Skeletal muscle satellite cell (primary cell): Measurements from ENCODE around the gene HTR4.

Experiments
- H3K27me3 ChIP-seq: 2 replicates; pipeline ENCODE4 v1.7.0; 2013; ENCODE audit warnings: low read length; ENCODE audit not compliant: control insufficient read depth, insufficient read depth
- H3K36me3 ChIP-seq: 2 replicates; pipeline ENCODE4 v1.7.0; 2013; ENCODE audit warnings: mild to moderate bottlenecking, control low read depth, low read length; ENCODE audit not compliant: insufficient read depth
- H3K4me1 ChIP-seq: 2 replicates; pipeline ENCODE4 v1.7.0; 2013; ENCODE audit warnings: low read length; ENCODE audit not compliant: control insufficient read depth, insufficient read depth
- H3K4me2 ChIP-seq: 2 replicates; pipeline ENCODE4 v1.7.0; 2013; ENCODE audit warnings: mild to moderate bottlenecking, low read length
- H3K4me3 ChIP-seq: 2 replicates; pipeline ENCODE4 v1.7.0; 2013; ENCODE audit warnings: low read length
- H3K9ac ChIP-seq: 2 replicates; pipeline ENCODE4 v1.7.0; 2013; ENCODE audit warnings: mild to moderate bottlenecking, low read depth, low read length, moderate library complexity
- H3K9me3 ChIP-seq: replicated peaks from 2 replicates; pipeline ENCODE4 v1.7.0; 2013; ENCODE audit warnings: mild to moderate bottlenecking, control low read depth, low read length

HTR4 gene

GRCh38 chr5:148659641-148660345, 5.5 kb upstream of the HTR4 start:
- no peak overlapping the region for H3K4me3 ChIP-seq
- H3K9me3 ChIP-seq: no peaks in the 10 kb centered on the region
- no peaks in the 10 kb centered on the region for H3K36me3 ChIP-seq
- H3K4me2 ChIP-seq: no peak overlapping the region
- H3K4me1 ChIP-seq: no peaks in the 10 kb centered on the region
- H3K9ac ChIP-seq: no peak overlapping the region
- H3K27me3 ChIP-seq: peaks cover 71% of the 10 kb centered on the region

- no peaks in the 10 kb centered on the region for H3K9me3 ChIP-seq
- no peaks in the 10 kb centered on the region for H3K4me1 ChIP-seq
- H3K4me2 ChIP-seq: no peak overlapping the region
- no peak overlapping the region for H3K9ac ChIP-seq
- no peaks in the 10 kb centered on the region for H3K36me3 ChIP-seq
- peaks cover 55% of the 10 kb centered on the region for H3K27me3 ChIP-seq
- H3K4me3 ChIP-seq: no peak overlapping the region
Observed at GRCh38 chr5:148653291-148653835, 964 bp downstream of the HTR4 start.

GRCh38 chr5:148651528-148651927, 2.8 kb downstream of the HTR4 start:
- no peak overlapping the region for H3K4me2 ChIP-seq
- H3K4me3 ChIP-seq: no peak overlapping the region
- no peaks in the 10 kb centered on the region for H3K36me3 ChIP-seq
- H3K27me3 ChIP-seq: peaks cover 41% of the 10 kb centered on the region
- H3K9me3 ChIP-seq: no peaks in the 10 kb centered on the region
- H3K4me1 ChIP-seq: no peaks in the 10 kb centered on the region
- no peak overlapping the region for H3K9ac ChIP-seq

- Histone ChIP-seq H3K36me3 (no peaks in the 10 kb centered on the region), H3K27me3 (peaks cover 22% of the 10 kb centered on the region), H3K4me1 (no peaks in the 10 kb centered on the region), H3K9ac (no peak overlapping the region), H3K9me3 (no peaks in the 10 kb centered on the region), H3K4me3 (no peak overlapping the region), H3K4me2 (no peak overlapping the region)
Observed at GRCh38 chr5:148645527-148645926, 8.8 kb downstream of the HTR4 start.

GRCh38 chr5:148641735-148642134, 12.6 kb downstream of the HTR4 start:
- no peak overlapping the region for H3K4me2 ChIP-seq
- H3K4me3 ChIP-seq: no peak overlapping the region
- H3K4me1 ChIP-seq: no peaks in the 10 kb centered on the region
- no peak overlapping the region for H3K9ac ChIP-seq
- H3K9me3 ChIP-seq: no peaks in the 10 kb centered on the region
- peaks cover 22% of the 10 kb centered on the region for H3K27me3 ChIP-seq
- no peaks in the 10 kb centered on the region for H3K36me3 ChIP-seq

- H3K4me3 ChIP-seq: no peak overlapping the region
- no peaks in the 10 kb centered on the region for H3K36me3 ChIP-seq
- H3K4me2 ChIP-seq: no peak overlapping the region
- peaks cover 15% of the 10 kb centered on the region for H3K27me3 ChIP-seq
- no peaks in the 10 kb centered on the region for H3K9me3 ChIP-seq
- no peaks in the 10 kb centered on the region for H3K4me1 ChIP-seq
- H3K9ac ChIP-seq: no peak overlapping the region
Observed at GRCh38 chr5:148640471-148640870, 13.9 kb downstream of the HTR4 start.

GRCh38 chr5:148639081-148639480, 15.2 kb downstream of the HTR4 start:
- no peaks in the 10 kb centered on the region for H3K4me1 ChIP-seq
- H3K36me3 ChIP-seq: no peaks in the 10 kb centered on the region
- H3K4me2 ChIP-seq: no peak overlapping the region
- no peak overlapping the region for H3K9ac ChIP-seq
- peaks cover 9% of the 10 kb centered on the region for H3K27me3 ChIP-seq
- no peaks in the 10 kb centered on the region for H3K9me3 ChIP-seq
- H3K4me3 ChIP-seq: no peak overlapping the region

GRCh38 chr5:148636353-148636752, 18.0 kb downstream of the HTR4 start:
- Histone ChIP-seq H3K9ac (no peak overlapping the region), H3K9me3 (no peaks in the 10 kb centered on the region), H3K4me2 (no peak overlapping the region), H3K4me1 (no peaks in the 10 kb centered on the region), H3K4me3 (no peak overlapping the region), H3K36me3 (no peaks in the 10 kb centered on the region), H3K27me3 (peaks cover 6% of the 10 kb centered on the region)

- H3K4me3 ChIP-seq: no peak overlapping the region
- no peak overlapping the region for H3K4me2 ChIP-seq
- H3K9me3 ChIP-seq: no peaks in the 10 kb centered on the region
- H3K27me3 ChIP-seq: peaks cover 10% of the 10 kb centered on the region
- no peaks in the 10 kb centered on the region for H3K4me1 ChIP-seq
- H3K9ac ChIP-seq: no peak overlapping the region
- no peaks in the 10 kb centered on the region for H3K36me3 ChIP-seq
Observed at GRCh38 chr5:148635321-148636083, 18.8 kb downstream of the HTR4 start.

GRCh38 chr5:148633067-148633377, 21.3 kb downstream of the HTR4 start:
- no peak overlapping the region for H3K9ac ChIP-seq
- no peaks in the 10 kb centered on the region for H3K4me1 ChIP-seq
- H3K4me2 ChIP-seq: no peak overlapping the region
- no peak overlapping the region for H3K4me3 ChIP-seq
- H3K36me3 ChIP-seq: no peaks in the 10 kb centered on the region
- peaks cover 10% of the 10 kb centered on the region for H3K27me3 ChIP-seq
- H3K9me3 ChIP-seq: no peaks in the 10 kb centered on the region

GRCh38 chr5:148632255-148633066, 21.9 kb downstream of the HTR4 start:
- Histone ChIP-seq H3K9me3 (no peaks in the 10 kb centered on the region), H3K4me2 (no peak overlapping the region), H3K9ac (no peak overlapping the region), H3K4me3 (no peak overlapping the region), H3K4me1 (no peaks in the 10 kb centered on the region), H3K27me3 (peaks cover 10% of the 10 kb centered on the region), H3K36me3 (no peaks in the 10 kb centered on the region)
